Liver (tissue), 9 donors: ENCODE results near the gene TMEM120B. TPM values are rescaled to one million over a fixed set of nuclear protein-coding genes. Genes with fewer than 3 reads are reported as not detected.

ENCODE experiments used
- DNase-seq: peaks from one replicate; pipeline ENCODE4 v3.0.0-alpha.2; 2017; ENCODE audit warnings: low spot score
- H3K27ac ChIP-seq, 2 donors: one replicate each; pipeline ENCODE4 v1.7.0; 2013; ENCODE audit warnings: inconsistent platforms in 2 of 2, low read length in 2 of 2, control low read depth in 1 of 2, low read depth in 1 of 2, mild to moderate bottlenecking in 1 of 2
- H3K27me3 ChIP-seq, 4 donors: one replicate each; pipeline versions ENCODE4 v1.6.1 to v1.7.0; 2013; ENCODE audit warnings: low read length in 3 of 4, inconsistent platforms in 1 of 4, mild to moderate bottlenecking in 1 of 4, moderate library complexity in 1 of 4; ENCODE audit not compliant: control insufficient read depth in 4 of 4, insufficient read depth in 4 of 4
- H3K36me3 ChIP-seq, 4 donors: one replicate each; pipeline versions ENCODE4 v1.6.1 to v1.7.0; 2013; ENCODE audit warnings: low read length in 3 of 4, mild to moderate bottlenecking in 3 of 4, low read depth in 1 of 4, moderate library complexity in 1 of 4; ENCODE audit not compliant: control insufficient read depth in 4 of 4, insufficient read depth in 3 of 4
- H3K4me1 ChIP-seq, 4 donors: one replicate each; pipeline versions ENCODE4 v1.6.1 to v1.7.0; 2013; ENCODE audit warnings: low read length in 3 of 4, mild to moderate bottlenecking in 3 of 4, moderate library complexity in 1 of 4; ENCODE audit not compliant: control insufficient read depth in 4 of 4, insufficient read depth in 4 of 4
- H3K4me3 ChIP-seq, 3 donors: one replicate each; pipeline versions ENCODE4 v1.6.1 to v1.7.0; 2013; ENCODE audit warnings: low read length in 3 of 3, control low read depth in 1 of 3, low read depth in 1 of 3, mild to moderate bottlenecking in 1 of 3
- H3K9ac ChIP-seq, 2 donors: one replicate each; pipeline ENCODE4 v1.7.0; 2013; ENCODE audit warnings: low read length in 2 of 2, mild to moderate bottlenecking in 2 of 2, moderate library complexity in 2 of 2, control low read depth in 1 of 2, low read depth in 1 of 2
- H3K9me3 ChIP-seq, 4 donors: one replicate each; pipeline versions ENCODE4 v1.6.1 to v1.7.0; 2013; ENCODE audit warnings: low read length in 3 of 4; ENCODE audit not compliant: control insufficient read depth in 4 of 4
- ATF3 ChIP-seq: IDR thresholded peaks from 2 replicates; pipeline ENCODE4 v1.6.1; 2016; ENCODE audit warnings: antibody characterized with exemption
- CTCF ChIP-seq: fragments of 150-350 bp; IDR thresholded peaks from 2 replicates; pipeline ENCODE4 v1.5.1; 2017; ENCODE audit warnings: improper control_type of control experiment, low read depth, low read length; ENCODE audit not compliant: missing input control
- EGR1 ChIP-seq, 2 donors: IDR thresholded peaks; 2 replicates each; pipeline ENCODE4 v1.6.1; 2016 to 2018; ENCODE audit warnings: antibody characterized with exemption in 2 of 2, low read depth in 2 of 2
- FOXA1 ChIP-seq: IDR thresholded peaks from 2 replicates; pipeline ENCODE4 v1.6.1; 2016; ENCODE audit warnings: antibody characterized with exemption
- FOXA2 ChIP-seq: IDR thresholded peaks from 2 replicates; pipeline ENCODE4 v1.6.1; 2016; ENCODE audit warnings: antibody characterized with exemption
- GABPA ChIP-seq, 2 donors: IDR thresholded peaks in 1 of 2; conservative IDR thresholded peaks in 1 of 2; 2 replicates each; pipeline ENCODE4 v1.6.1; 2016; ENCODE audit warnings: antibody characterized with exemption in 2 of 2, mild to moderate bottlenecking in 1 of 2, moderate library complexity in 1 of 2
- HNF4A ChIP-seq, 2 donors: conservative IDR thresholded peaks; 2 replicates each; pipeline ENCODE4 v1.6.1; 2016; ENCODE audit warnings: antibody characterized with exemption in 2 of 2, mild to moderate bottlenecking in 2 of 2
- HNF4G ChIP-seq: IDR thresholded peaks from 2 replicates; pipeline ENCODE4 v1.6.1; 2016; ENCODE audit warnings: antibody characterized with exemption
- MAX ChIP-seq: IDR thresholded peaks from 2 replicates; pipeline ENCODE4 v1.6.1; 2016; ENCODE audit warnings: antibody characterized with exemption
- NR2F2 ChIP-seq: IDR thresholded peaks from 2 replicates; pipeline ENCODE4 v1.6.1; 2016; ENCODE audit warnings: antibody characterized with exemption
- RAD21 ChIP-seq, 2 donors: IDR thresholded peaks; 2 replicates each; pipeline ENCODE4 v1.6.1; 2016; ENCODE audit warnings: antibody characterized with exemption in 2 of 2, mild to moderate bottlenecking in 2 of 2
- RXRA ChIP-seq, 2 donors: IDR thresholded peaks; 2 replicates each; pipeline ENCODE4 v1.6.1; 2017 to 2018; ENCODE audit warnings: antibody characterized with exemption in 2 of 2, mild to moderate bottlenecking in 1 of 2
- TAF1 ChIP-seq: conservative IDR thresholded peaks from 2 replicates; pipeline ENCODE4 v1.6.1; 2016; ENCODE audit warnings: antibody characterized with exemption, mild to moderate bottlenecking
- YY1 ChIP-seq: IDR thresholded peaks from 2 replicates; pipeline ENCODE4 v1.6.1; 2016; ENCODE audit warnings: antibody characterized with exemption, mild to moderate bottlenecking
- WGBS: extraction: QIAGEN DNeasy Blood & Tissue Kit; methylation state at CpG from one replicate; pipeline ENCODE4 v1.1.7; 2013; 5-methylcytosine and 5-hydroxymethylcytosine counted together
- polyA plus RNA-seq, 2 donors: library from polyadenylated mRNA; stranded (reverse) in 1 of 2; unstranded in 1 of 2; fragments of 200-250 nt in 1 of 2; fragments of >200 nt in 1 of 2; fragmentation: Nextera tagmentation in 1 of 2; extraction: Ambion mirVana in 1 of 2; gene quantifications; one replicate each; pipeline versions ENCODE4 v1.2.1 to v1.2.3, GENCODE V29; 2013 to 2015
- total RNA-seq, 2 donors: library from RNA; depleted of rRNA; stranded (reverse); fragments of >200 nt; gene quantifications; one replicate each; pipeline ENCODE4 v1.2.3, GENCODE V29; 2014
- TF ChIP-seq, protein P1 (sequence below): IDR thresholded peaks from 2 replicates; pipeline ENCODE4 v1.6.1; 2016; ENCODE audit warnings: antibody characterized with exemption, mild to moderate bottlenecking
- donor health status: healthy.
- donor health status: healthy.
- donor health status: healthy.
- donor health status: healthy.
- donor health status: healthy.

Gene TMEM120B
- total and polyA plus RNA-seq, 4 donors = 1.6 to 9.2 (median 3.4) TPM

DNA sequence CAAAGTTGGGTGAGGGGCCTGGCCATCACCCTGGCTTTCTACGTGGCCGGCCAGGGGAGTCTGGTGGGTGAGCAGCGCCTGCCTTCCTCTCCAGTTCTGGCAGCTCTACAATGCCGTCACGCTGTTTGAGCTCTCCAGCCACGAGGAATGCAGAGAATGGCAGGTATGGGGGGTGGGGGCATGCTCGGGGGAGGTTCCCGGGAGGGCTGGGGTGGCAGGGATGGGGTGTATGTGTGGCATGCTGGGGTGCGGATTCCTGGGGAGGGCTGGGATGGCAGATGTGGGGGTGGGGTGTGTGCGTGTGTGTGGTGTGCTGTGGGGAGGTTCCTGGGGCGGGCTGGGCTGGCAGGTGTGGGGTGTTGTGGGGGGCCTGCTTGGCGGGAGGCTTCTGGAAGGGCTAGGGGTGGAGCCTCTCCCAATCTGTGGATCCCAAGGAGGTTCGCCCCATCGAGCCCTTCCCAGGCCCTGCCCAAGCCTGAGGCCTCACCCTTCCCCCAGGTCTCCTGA lies 62.5 kb downstream of the TMEM120B start:
- H3K27ac ChIP-seq = no peak overlapping the region
- TF ChIP-seq ATF3 (no peak), MAX (no peak), FOXA2 (no peak), RAD21 (IDR thresholded peaks at IDR 0.05) (no peak), CTCF (no peak), RXRA (IDR thresholded peaks at IDR 0.05) (no peak), FOXA1 (no peak), YY1 (no peak), HNF4G (no peak), TAF1 (no peak), HNF4A (conservative IDR thresholded peaks at IDR 0.05) (no peak), EGR1 (IDR thresholded peaks at IDR 0.05; ENCODE audit: low read depth in 2 of 2) (no peak), NR2F2 (no peak)
- TF ChIP-seq, protein P1, sequence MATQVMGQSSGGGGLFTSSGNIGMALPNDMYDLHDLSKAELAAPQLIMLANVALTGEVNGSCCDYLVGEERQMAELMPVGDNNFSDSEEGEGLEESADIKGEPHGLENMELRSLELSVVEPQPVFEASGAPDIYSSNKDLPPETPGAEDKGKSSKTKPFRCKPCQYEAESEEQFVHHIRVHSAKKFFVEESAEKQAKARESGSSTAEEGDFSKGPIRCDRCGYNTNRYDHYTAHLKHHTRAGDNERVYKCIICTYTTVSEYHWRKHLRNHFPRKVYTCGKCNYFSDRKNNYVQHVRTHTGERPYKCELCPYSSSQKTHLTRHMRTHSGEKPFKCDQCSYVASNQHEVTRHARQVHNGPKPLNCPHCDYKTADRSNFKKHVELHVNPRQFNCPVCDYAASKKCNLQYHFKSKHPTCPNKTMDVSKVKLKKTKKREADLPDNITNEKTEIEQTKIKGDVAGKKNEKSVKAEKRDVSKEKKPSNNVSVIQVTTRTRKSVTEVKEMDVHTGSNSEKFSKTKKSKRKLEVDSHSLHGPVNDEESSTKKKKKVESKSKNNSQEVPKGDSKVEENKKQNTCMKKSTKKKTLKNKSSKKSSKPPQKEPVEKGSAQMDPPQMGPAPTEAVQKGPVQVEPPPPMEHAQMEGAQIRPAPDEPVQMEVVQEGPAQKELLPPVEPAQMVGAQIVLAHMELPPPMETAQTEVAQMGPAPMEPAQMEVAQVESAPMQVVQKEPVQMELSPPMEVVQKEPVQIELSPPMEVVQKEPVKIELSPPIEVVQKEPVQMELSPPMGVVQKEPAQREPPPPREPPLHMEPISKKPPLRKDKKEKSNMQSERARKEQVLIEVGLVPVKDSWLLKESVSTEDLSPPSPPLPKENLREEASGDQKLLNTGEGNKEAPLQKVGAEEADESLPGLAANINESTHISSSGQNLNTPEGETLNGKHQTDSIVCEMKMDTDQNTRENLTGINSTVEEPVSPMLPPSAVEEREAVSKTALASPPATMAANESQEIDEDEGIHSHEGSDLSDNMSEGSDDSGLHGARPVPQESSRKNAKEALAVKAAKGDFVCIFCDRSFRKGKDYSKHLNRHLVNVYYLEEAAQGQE = no peak

GRCh38 chr12:121775501-121775900 lies 62.9 kb downstream of the TMEM120B start:
- Histone ChIP-seq H3K9me3 (no peaks in the 10 kb centered on the region), H3K27ac (no peak overlapping the region), H3K4me1 (peaks cover 0 to 11% (median 10%) of the 10 kb centered on the region in 4 donors), H3K27me3 (no peaks in the 10 kb centered on the region), H3K36me3 (peaks cover 0 to 4% (median 0%) of the 10 kb centered on the region in 4 donors), H3K4me3 (no peak overlapping the region), H3K9ac (no peak overlapping the region)
- DNase-seq = no peak
- TF ChIP-seq GABPA (IDR thresholded peaks at IDR 0.05 in 1 of 2, conservative IDR thresholded peaks at IDR 0.05 in 1 of 2) = no peak
- TF ChIP-seq, protein P1 = no peak
- TF ChIP-seq RAD21 (IDR thresholded peaks at IDR 0.05) = no peak
- no peak for TF ChIP-seq ATF3
- TF ChIP-seq FOXA1 = no peak
- no peak for TF ChIP-seq EGR1 (IDR thresholded peaks at IDR 0.05; ENCODE audit: low read depth in 2 of 2)
- WGBS = 86% methylated on average over 16 of the region's 16 CpGs

More for the DNA sequence above, 62.5 kb downstream of the TMEM120B start:
- WGBS = 89% methylated on average over 14 of the region's 14 CpGs
- H3K9ac ChIP-seq = no peak overlapping the region
- peaks cover 0 to 11% (median 10%) of the 10 kb centered on the region in 4 donors for H3K4me1 ChIP-seq
- H3K36me3 ChIP-seq = peaks cover 0 to 4% (median 0%) of the 10 kb centered on the region in 4 donors
- no peaks in the 10 kb centered on the region for H3K9me3 ChIP-seq
- no peak for DNase-seq
- H3K4me3 ChIP-seq = no peak overlapping the region
- H3K27me3 ChIP-seq = no peaks in the 10 kb centered on the region
